DMS53 treated with DMSO at 0.1 percent for 48 hours (cell line): ENCODE results near the gene ATP8B1.
A peak's percentile ranks its signal among the peaks of the same experiment; 100 is the strongest.
"Not testable (repeated sequence)": the region's sequence is repeated elsewhere in the genome, so short reads cannot be mapped to it uniquely, and the experiment has no call there.

ENCODE experiments used
- DNase-seq: peaks from one replicate; lab custom pipeline; 2025; ENCODE audit not compliant: unreplicated experiment; lab: John Stamatoyannopoulos, UW

ATP8B1 gene

DNA sequence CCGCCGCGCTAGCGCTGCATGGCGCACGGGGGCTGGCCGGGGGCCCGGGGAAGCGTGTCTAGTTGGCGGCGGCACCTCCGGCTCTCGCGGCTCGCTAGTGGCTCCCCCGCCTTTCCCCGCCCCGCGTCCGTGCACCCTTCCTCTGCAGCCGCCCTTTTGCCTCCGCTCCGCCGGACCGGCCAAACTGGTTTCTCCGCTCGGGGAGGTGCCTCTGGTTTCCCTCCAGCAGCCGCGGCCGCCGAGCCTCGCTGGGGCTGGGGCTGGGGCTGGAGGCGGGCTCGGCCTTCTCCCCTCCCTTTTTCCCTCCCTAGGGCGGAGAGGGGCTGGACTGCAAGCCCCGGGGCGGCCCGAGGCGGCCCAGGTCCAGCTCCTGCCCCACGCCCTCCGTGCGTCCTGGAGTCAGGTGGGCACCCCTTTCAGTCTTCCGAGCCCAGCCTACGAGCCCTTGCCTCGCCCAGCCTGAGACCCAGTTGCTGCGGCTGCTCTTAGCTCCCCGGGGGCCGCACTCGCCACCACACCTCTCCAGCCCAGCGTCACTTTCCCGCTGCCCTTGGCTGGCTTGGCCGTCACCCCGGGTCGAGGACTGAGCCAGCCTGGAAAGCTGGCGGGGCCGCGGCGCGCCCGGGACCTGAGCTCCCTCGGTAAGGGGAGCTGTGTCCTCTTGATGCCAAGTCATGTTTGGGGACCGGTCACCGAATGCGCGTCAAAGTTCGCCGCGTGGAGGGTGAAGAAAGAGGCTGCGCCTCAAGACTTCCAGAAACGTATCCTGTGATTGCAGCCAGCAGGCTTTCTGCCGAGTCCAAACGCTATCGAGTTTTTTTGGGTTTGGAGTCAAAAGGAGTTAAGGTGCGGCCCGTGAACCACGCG lies at the start of gene ATP8B1:
Gene ATP8B1, minus strand, starts transcription at position 213 of the 867 bp plus-strand sequence. CDS start 71,508 bp downstream, outside the sequence.
- DNase-seq, result peak; percentile 99

GRCh38 chr18:57850063-57850462 lies 46.9 kb upstream of the ATP8B1 start:
- no peak for DNase-seq

DNA sequence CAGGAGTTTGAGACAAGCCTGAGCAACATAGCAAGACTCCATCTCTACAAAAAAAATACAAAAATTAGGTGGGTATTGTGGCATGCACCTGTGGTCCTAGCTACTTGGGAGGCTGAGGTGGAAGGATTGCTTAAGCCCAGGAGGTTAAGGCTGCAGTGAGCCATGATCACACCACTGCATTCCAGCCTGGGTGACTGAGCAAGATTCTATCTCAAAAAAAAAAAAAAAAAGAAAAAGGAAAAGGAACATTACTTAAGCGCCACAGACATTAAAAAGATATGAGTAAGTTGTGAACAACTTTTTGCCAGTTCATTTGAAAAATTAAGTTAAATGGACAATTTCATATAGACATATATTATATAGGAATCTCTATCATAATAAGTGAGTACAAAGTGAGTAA lies 45.3 kb upstream of the ATP8B1 start:
- not testable (repeated sequence) for DNase-seq

GRCh38 chr18:57847431-57847830 lies 44.3 kb upstream of the ATP8B1 start:
- DNase-seq, result not testable (repeated sequence)

- DNase-seq, result no peak
Measured at GRCh38 chr18:57846258-57846657, 43.1 kb upstream of the ATP8B1 start.

- no peak for DNase-seq
Measured at GRCh38 chr18:57845605-57846074, 42.5 kb upstream of the ATP8B1 start.

DNA sequence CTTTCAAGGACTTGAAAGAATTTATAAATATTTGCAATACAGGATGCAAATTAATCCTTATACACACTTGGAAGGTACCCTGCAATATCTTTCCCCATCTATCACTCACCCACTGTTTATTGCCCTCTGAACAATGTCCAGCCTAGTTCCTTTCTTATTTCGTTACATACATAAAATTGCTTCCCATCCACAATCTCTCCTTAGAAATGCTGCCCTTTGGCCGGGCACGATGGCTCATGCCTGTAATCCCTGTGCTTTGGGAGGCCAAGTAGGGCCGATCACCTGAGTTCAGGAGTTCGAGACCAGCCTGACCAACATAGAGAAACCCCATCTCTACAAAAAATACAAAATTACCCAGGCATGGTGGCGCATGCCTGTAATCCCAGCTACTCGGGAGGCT lies 41.2 kb upstream of the ATP8B1 start:
- no peak for DNase-seq

DNA sequence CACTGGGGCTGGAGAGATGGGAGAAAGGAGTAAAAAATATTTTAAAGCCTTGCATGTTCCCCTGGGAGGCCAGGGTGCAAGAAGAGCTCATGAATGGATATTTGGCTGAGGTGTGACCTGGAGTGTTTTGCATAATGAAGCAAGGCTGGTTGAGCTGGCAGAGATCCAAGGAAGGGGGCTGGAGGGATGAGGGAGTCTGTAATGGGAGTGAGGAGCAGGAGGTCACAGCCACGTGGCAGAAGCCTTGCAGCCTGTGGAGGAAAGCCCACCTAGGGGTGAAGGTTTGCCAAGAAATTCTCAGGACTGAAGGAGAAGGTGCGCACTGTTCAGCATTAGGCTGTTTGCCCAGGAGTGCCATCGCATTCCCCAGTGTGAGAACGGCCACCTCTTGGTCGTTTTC lies 40.3 kb upstream of the ATP8B1 start:
- no peak for DNase-seq

GRCh38 chr18:57841568-57841967 lies 38.5 kb upstream of the ATP8B1 start:
- no peak for DNase-seq

DNA sequence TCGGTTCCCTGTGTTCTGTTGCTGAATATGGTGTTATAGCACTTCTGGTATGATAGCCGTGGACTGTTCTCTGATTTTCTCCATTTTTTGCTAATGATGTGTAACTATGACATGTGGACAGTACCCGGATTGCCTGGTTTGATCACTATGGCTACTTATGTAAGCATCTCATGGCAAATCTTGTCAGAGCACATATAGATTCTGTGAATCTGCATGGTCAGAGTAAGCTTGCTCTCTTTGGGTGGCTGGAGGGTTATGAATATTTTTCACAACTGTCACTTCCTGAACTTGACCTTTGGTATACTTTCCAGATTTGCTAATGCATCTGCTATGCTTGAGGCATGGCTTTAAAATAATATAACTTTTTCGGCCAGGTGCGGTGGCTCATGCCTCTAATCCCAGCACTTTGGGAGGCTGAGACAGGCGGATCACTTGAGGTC lies 36.8 kb upstream of the ATP8B1 start:
- DNase-seq, result no peak

DNA sequence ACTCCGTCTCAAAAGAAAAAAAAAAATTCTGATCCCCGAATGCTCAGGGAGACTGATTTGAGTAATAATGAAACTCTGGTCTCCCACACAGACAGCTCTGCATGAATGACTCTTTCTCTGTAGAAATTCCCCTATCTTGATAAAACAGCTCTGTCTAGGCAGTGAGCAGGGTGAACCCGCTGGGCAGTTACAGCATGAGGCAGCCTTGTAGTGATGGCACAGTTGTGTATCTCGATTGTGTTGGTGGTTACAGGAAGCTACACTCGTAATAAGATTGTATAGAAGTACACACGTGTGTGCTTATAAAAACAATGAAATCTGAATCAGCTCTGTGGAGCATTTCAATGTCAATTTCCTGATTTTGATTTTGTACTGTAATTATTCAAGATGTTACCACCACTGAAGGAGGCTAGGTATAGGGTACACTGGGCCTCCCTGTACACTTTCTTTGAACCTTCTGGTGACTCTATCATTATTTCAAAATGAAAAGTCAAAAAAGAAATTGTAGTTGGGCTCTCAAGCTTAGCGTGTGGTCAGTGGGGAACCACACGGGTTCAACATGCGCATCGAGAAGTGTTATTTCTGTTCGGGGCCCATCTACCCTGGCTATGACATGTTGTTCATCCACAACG lies 34.9 kb upstream of the ATP8B1 start:
- DNase-seq, result no peak

- DNase-seq, result no peak
Measured at GRCh38 chr18:57836557-57836956, 33.4 kb upstream of the ATP8B1 start.

GRCh38 chr18:57835904-57836303 lies 32.8 kb upstream of the ATP8B1 start:
- DNase-seq, result no peak

DNA sequence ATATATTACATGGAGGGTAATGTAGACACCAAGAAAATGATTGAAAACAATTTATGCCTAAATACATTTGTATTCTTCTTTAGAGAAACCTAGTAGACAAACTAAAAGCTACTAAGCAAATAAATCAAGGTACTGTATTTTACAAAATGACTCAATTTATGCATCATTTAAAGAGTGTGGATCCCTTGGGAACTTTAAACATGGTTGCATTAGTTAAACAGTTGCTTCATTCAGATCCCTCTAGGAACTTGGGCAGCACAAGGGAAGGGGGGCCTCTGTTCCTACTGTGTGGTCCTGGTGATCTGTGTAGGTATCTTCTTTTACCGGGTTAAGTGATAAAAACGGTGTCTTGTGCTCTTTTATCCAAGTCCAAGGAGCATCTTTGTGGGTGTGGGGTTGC lies 31.5 kb upstream of the ATP8B1 start:
- no peak for DNase-seq

GRCh38 chr18:57833441-57834101 lies 30.5 kb upstream of the ATP8B1 start:
- DNase-seq, result peak; percentile 86

DNA sequence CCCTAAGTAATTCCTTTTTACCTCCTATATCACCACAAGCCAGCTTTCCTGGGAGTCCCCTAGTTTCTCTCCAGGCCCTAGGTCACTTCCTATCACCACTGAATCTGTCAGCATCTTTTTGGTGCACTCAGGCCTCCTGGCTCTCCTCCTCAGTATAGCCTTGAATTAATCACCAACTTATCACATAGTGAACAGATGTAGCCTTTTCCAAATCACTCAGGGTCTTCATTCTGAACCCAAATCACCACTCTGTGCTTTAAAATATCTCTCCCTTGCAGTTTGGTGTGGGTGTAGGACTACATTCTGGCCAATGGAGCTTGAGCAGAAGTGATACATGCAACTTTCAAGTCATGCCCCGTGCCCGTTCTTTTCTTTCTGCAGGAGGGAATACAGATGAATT lies 29.6 kb upstream of the ATP8B1 start:
- DNase-seq, result no peak

GRCh38 chr18:57831597-57832377 lies 28.7 kb upstream of the ATP8B1 start:
- DNase-seq, result no peak

DNA sequence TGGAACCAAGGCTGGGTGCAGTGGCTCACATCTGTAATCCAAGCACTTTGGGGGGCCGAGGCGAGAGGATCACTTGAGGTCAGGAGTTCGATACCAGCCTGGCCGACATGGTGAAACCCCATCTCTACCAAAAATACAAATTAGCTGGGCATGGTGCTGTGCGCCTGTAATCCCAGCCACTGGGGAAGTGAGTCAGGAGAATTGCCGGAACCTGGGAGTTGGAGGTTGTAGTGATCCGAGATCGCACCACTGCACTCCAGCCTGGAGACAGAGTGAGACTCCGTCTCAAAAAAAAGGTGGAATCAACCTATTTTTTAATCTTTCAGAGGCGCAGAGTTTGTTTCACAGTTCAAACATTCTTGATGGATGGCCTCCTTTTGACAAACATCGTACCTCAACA lies 24.5 kb upstream of the ATP8B1 start:
- DNase-seq, result no peak

DNA sequence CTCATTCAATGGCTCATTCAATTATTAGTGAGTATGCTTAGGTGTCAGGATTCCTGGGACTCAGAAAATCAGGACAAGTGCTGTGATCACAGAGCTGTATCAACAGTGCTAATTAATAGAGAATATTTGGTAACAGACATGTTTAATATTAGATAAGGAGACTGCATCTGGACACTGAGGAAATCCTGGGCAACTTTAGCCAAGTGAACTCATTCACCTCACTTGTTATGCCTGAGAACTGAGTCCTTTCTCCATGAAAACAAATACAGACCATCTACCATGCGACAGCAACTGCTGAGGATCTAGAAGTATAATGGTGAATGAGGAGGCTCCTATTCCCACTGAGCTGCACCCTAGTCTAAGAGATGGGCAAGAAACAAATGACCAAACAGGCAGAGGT lies 23.1 kb upstream of the ATP8B1 start:
- DNase-seq, result no peak

GRCh38 chr18:57820583-57820982 lies 17.5 kb upstream of the ATP8B1 start:
- DNase-seq, result not testable (repeated sequence)
